ENCODE results near the gene SEC24D. TPM values are rescaled to one million over a fixed set of nuclear protein-coding genes. Genes with fewer than 3 reads are reported as not detected.

SEC24D gene
- total and polyA plus RNA-seq, 9 of the 15 experiments (the other 6 are each of a cell fraction or from before 2014, with no cell fraction given), result 7.1 to 22.5 (median 11.3) TPM

GRCh38 chr4:118866442-118866841, 30.5 kb upstream of the SEC24D start (continued):
- no peak for TF ChIP-seq KLF6 (CRISPR knock-in tag; IDR thresholded peaks at IDR 0.05; ENCODE audit: borderline replicate concordance)
- TF ChIP-seq ZNF512 (tag; IDR thresholded peaks at IDR 0.05), result no peak
- no peak for TF ChIP-seq CEBPZ (IDR thresholded peaks at IDR 0.05; ENCODE audit: borderline replicate concordance, low read depth, low read length)
- no peak for TF ChIP-seq ZNF239 (CRISPR knock-in tag; IDR thresholded peaks at IDR 0.05)
- no peak for TF ChIP-seq ZNF274 (IDR thresholded peaks at IDR 0.05; ENCODE audit: borderline replicate concordance, low read depth, low read length)
- TF ChIP-seq HDGF (IDR thresholded peaks at IDR 0.05), result no peak
- no peak for TF ChIP-seq ZNF347 (CRISPR knock-in tag; IDR thresholded peaks at IDR 0.05; ENCODE audit: low read depth)
